Measurements from ENCODE around the gene SPTAN1.

The SPTAN1 gene

DNA sequence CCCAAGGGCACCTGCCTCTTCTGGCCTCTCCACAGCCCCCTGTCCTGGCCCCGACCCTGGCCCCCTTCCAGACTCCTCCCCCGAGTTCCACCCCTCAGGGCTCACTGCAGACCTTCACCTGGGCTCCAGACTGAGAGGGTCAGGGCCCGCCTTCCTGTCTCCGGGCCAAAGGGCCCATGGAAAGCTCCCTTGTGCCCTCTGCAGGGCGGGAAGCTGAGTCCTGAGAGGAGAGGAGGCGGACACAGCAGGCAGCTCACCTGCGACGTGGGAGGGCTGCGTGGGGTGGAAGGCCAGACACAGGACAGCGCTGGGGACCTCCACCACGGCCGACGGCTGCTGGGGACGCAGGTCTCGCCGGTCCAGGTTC, 83.6 kb downstream of the SPTAN1 start:
- Histone ChIP-seq H2BK120ac (ENCODE audit: low read depth, low read length) (peak overlapping the region; percentile 69), H3K9ac (ENCODE audit: low read length) (peak overlapping the region; percentile 70), H3K27me3 (ENCODE audit: control insufficient read depth in 1 of 2, insufficient read depth in 1 of 2, low read length in 2 of 2) (no peaks in the 10 kb centered on the region), H3K27ac (ENCODE audit: low read length, poor library complexity, severe bottlenecking) (peak overlapping the region; percentile 95), H2AFZ (ENCODE audit: low read depth, low read length) (no peak overlapping the region), H3K4ac (ENCODE audit: low read depth in 1 of 2, low read length in 2 of 2) (peak overlapping the region; percentile 66 to 75), H3K36me3 (ENCODE audit: control insufficient read depth in 1 of 2, insufficient read depth in 2 of 2, low read depth in 1 of 2, low read length in 2 of 2) (peaks cover 50 to 74% of the 10 kb centered on the region in 2 experiments), H3K4me3 (ENCODE audit: insufficient read depth in 1 of 2, low read depth in 1 of 2, low read length in 2 of 2) (no peak overlapping the region), H3K18ac (ENCODE audit: low read depth in 1 of 2, low read length in 2 of 2) (peak overlapping the region; percentile 91 to 95), H2BK15ac (ENCODE audit: low read depth, poor library complexity, severe bottlenecking) (peak overlapping the region; percentile 99), H4K91ac (ENCODE audit: low read length) (peak overlapping the region; percentile 97), H3K4me1 (ENCODE audit: control insufficient read depth, insufficient read depth, low read depth, low read length) (peaks cover 31% of the 10 kb centered on the region), H3K9me3 (ENCODE audit: control insufficient read depth, low read length) (no peaks in the 10 kb centered on the region), H3K14ac (ENCODE audit: low read length in 2 of 2) (peak overlapping the region in 1 of 2 experiments; percentile 44), H3K4me2 (ENCODE audit: low read length, poor library complexity, severe bottlenecking) (peak overlapping the region; percentile 53), H3K79me1 (replicated peaks; ENCODE audit: low read length, poor library complexity, severe bottlenecking) (peaks cover 25% of the 10 kb centered on the region), H4K8ac (ENCODE audit: low read length) (peak overlapping the region; percentile 96), H2BK12ac (ENCODE audit: low read length in 2 of 2) (peak overlapping the region; percentile 75 to 85), H2BK5ac (ENCODE audit: low read depth, low read length, poor library complexity, severe bottlenecking) (peak overlapping the region; percentile 88), H3K23ac (ENCODE audit: low read length in 2 of 2) (no peak overlapping the region), H2AK5ac (ENCODE audit: low read length, severe bottlenecking) (peak overlapping the region; percentile 94)
- DNase-seq: no peak
- 71% methylated on average over 16 of the region's 16 CpGs for WGBS

DNA sequence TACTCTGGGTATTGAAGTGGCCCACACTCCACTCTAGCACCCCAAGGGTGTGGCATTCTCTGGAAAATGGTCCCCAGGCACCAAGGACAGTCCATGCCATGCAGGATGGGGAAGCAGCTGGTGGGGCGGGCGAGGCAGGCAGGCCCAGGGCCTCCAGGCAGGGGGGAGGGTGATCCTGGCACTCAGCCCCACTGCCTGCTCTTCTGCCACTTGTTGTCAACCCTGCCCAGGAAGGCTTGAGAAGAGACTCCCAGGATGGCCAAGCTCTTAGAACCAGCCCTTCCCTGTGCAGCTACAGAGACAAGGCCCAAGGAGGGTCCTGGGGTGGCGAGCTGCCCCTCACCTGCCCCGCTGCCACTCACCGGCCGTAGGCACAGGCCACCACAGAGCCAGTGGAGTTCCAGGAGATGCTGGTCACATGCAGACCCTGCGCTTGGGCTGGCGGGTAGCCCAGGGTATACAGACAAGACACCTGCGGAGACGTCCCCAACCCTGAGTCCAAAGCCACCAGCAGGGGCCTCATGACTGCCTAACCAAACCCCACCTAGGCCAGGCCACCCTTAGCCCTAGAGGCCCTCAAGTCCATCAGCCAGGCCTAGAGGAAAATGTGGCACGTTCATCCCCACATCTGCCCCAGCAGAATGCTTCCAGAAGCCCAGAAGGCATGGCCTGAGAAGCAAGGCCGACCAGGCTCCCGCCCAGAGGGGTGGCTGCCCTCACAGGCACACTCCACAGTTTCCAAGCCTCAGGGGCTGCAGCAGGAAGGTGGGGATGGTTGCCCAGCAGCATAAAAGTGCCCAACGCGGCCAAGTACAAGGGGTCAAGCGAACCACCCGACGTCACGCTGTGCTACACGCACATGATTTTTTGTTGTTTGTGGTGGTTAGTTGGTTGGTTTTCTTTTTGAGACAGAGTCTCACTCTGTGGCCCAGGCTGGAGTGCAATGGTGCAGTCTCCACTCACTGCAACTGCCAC, 84.5 kb downstream of the SPTAN1 start:
- no peak overlapping the region for H2BK5ac ChIP-seq (ENCODE audit: low read depth, low read length, poor library complexity, severe bottlenecking)
- no peak overlapping the region for H3K4ac ChIP-seq (ENCODE audit: low read depth in 1 of 2, low read length in 2 of 2)
- peaks cover 42 to 73% of the 10 kb centered on the region in 2 experiments for H3K36me3 ChIP-seq (ENCODE audit: control insufficient read depth in 1 of 2, insufficient read depth in 2 of 2, low read depth in 1 of 2, low read length in 2 of 2)
- H3K27me3 ChIP-seq (ENCODE audit: control insufficient read depth in 1 of 2, insufficient read depth in 1 of 2, low read length in 2 of 2): no peaks in the 10 kb centered on the region
- no peak overlapping the region for H3K27ac ChIP-seq (ENCODE audit: low read length, poor library complexity, severe bottlenecking)
- H3K18ac ChIP-seq (ENCODE audit: low read depth in 1 of 2, low read length in 2 of 2): no peak overlapping the region
- no peak overlapping the region for H2BK12ac ChIP-seq (ENCODE audit: low read length in 2 of 2)
- no peak overlapping the region for H3K9ac ChIP-seq (ENCODE audit: low read length)
- no peak overlapping the region for H3K14ac ChIP-seq (ENCODE audit: low read length in 2 of 2)
- peak overlapping the region; percentile 23 for H2BK120ac ChIP-seq (ENCODE audit: low read depth, low read length)
- peak overlapping the region; percentile 94 for H2AK5ac ChIP-seq (ENCODE audit: low read length, severe bottlenecking)
- no peak overlapping the region for H3K4me3 ChIP-seq (ENCODE audit: insufficient read depth in 1 of 2, low read depth in 1 of 2, low read length in 2 of 2)
- peak overlapping the region; percentile 43 for H4K8ac ChIP-seq (ENCODE audit: low read length)
- H3K4me1 ChIP-seq (ENCODE audit: control insufficient read depth, insufficient read depth, low read depth, low read length): peaks cover 32% of the 10 kb centered on the region
- H3K9me3 ChIP-seq (ENCODE audit: control insufficient read depth, low read length): no peaks in the 10 kb centered on the region
- H3K4me2 ChIP-seq (ENCODE audit: low read length, poor library complexity, severe bottlenecking): no peak overlapping the region
- peak overlapping the region; percentile 93 for H4K91ac ChIP-seq (ENCODE audit: low read length)
- H2AFZ ChIP-seq (ENCODE audit: low read depth, low read length): no peak overlapping the region
- no peak overlapping the region for H2BK15ac ChIP-seq (ENCODE audit: low read depth, poor library complexity, severe bottlenecking)
- H3K23ac ChIP-seq (ENCODE audit: low read length in 2 of 2): no peak overlapping the region
- peaks cover 28% of the 10 kb centered on the region for H3K79me1 ChIP-seq (replicated peaks; ENCODE audit: low read length, poor library complexity, severe bottlenecking)
- WGBS: 97% methylated on average over 20 of the region's 20 CpGs
- DNase-seq: no peak

DNA sequence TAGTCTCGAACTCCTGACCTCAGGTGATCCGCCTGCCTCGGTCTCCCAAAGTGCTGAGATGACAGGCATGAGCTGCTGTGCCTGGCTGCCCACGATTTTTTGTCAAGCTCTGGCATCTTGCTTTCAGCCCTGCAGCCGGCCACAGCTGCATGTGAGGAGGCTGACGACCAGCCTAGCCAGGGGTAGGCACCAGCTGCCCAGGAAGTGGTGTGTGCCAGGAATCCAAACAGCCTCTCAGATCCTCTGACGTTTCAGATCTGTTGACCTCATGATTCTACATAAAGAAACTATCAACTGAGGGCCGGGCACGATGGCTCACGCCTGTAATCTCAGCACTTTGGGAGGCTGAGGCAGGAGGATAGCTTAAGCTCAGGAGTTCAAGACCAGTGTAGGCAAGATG, 85.3 kb downstream of the SPTAN1 start:
- Histone ChIP-seq H3K9ac (ENCODE audit: low read length) (no peak overlapping the region), H3K79me1 (replicated peaks; ENCODE audit: low read length, poor library complexity, severe bottlenecking) (peaks cover 23% of the 10 kb centered on the region), H3K9me3 (ENCODE audit: control insufficient read depth, low read length) (no peaks in the 10 kb centered on the region), H3K4ac (ENCODE audit: low read depth in 1 of 2, low read length in 2 of 2) (no peak overlapping the region), H2BK12ac (ENCODE audit: low read length in 2 of 2) (no peak overlapping the region), H3K4me1 (ENCODE audit: control insufficient read depth, insufficient read depth, low read depth, low read length) (peaks cover 32% of the 10 kb centered on the region), H3K4me3 (ENCODE audit: insufficient read depth in 1 of 2, low read depth in 1 of 2, low read length in 2 of 2) (no peak overlapping the region), H3K36me3 (ENCODE audit: control insufficient read depth in 1 of 2, insufficient read depth in 2 of 2, low read depth in 1 of 2, low read length in 2 of 2) (peaks cover 34 to 64% of the 10 kb centered on the region in 2 experiments), H3K18ac (ENCODE audit: low read depth in 1 of 2, low read length in 2 of 2) (no peak overlapping the region), H2AK5ac (ENCODE audit: low read length, severe bottlenecking) (no peak overlapping the region), H3K27me3 (ENCODE audit: control insufficient read depth in 1 of 2, insufficient read depth in 1 of 2, low read length in 2 of 2) (no peaks in the 10 kb centered on the region), H3K14ac (ENCODE audit: low read length in 2 of 2) (no peak overlapping the region), H4K8ac (ENCODE audit: low read length) (no peak overlapping the region), H2AFZ (ENCODE audit: low read depth, low read length) (no peak overlapping the region), H3K4me2 (ENCODE audit: low read length, poor library complexity, severe bottlenecking) (no peak overlapping the region), H2BK5ac (ENCODE audit: low read depth, low read length, poor library complexity, severe bottlenecking) (no peak overlapping the region), H3K23ac (ENCODE audit: low read length in 2 of 2) (no peak overlapping the region), H4K91ac (ENCODE audit: low read length) (no peak overlapping the region), H2BK120ac (ENCODE audit: low read depth, low read length) (no peak overlapping the region), H2BK15ac (ENCODE audit: low read depth, poor library complexity, severe bottlenecking) (no peak overlapping the region), H3K27ac (ENCODE audit: low read length, poor library complexity, severe bottlenecking) (no peak overlapping the region)
- 90% methylated on average over 7 of the region's 10 CpGs for whole genome bisulfite sequencing
- DNase-seq: no peak

DNA sequence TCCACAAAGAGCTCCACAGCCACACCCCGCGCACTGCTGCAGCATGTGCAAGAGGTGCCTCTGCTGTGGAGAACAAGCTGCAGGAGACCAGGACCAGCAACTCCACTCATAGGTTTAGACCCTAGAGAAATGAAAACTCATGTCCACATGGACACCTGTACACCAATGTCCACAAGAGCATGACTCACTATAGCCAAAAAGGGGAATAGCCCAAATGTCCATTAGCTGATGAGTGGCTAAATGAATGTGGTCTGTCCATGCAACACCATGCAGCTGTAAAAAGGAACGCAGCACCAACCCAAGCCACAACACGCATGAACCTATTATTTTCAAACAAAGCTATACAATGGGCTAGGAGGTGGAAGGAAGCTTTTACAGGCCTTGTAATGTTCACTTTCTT, 86.2 kb downstream of the SPTAN1 start:
- Histone ChIP-seq H3K14ac (ENCODE audit: low read length in 2 of 2) (no peak overlapping the region), H2BK5ac (ENCODE audit: low read depth, low read length, poor library complexity, severe bottlenecking) (no peak overlapping the region), H3K79me1 (replicated peaks; ENCODE audit: low read length, poor library complexity, severe bottlenecking) (peaks cover 29% of the 10 kb centered on the region), H3K4ac (ENCODE audit: low read depth in 1 of 2, low read length in 2 of 2) (no peak overlapping the region), H2AK5ac (ENCODE audit: low read length, severe bottlenecking) (no peak overlapping the region), H3K4me2 (ENCODE audit: low read length, poor library complexity, severe bottlenecking) (no peak overlapping the region), H3K9ac (ENCODE audit: low read length) (no peak overlapping the region), H2BK15ac (ENCODE audit: low read depth, poor library complexity, severe bottlenecking) (no peak overlapping the region), H4K91ac (ENCODE audit: low read length) (no peak overlapping the region), H3K36me3 (ENCODE audit: control insufficient read depth in 1 of 2, insufficient read depth in 2 of 2, low read depth in 1 of 2, low read length in 2 of 2) (peaks cover 24 to 55% of the 10 kb centered on the region in 2 experiments), H2BK120ac (ENCODE audit: low read depth, low read length) (no peak overlapping the region), H3K27ac (ENCODE audit: low read length, poor library complexity, severe bottlenecking) (no peak overlapping the region), H3K4me3 (ENCODE audit: insufficient read depth in 1 of 2, low read depth in 1 of 2, low read length in 2 of 2) (no peak overlapping the region), H3K27me3 (ENCODE audit: control insufficient read depth in 1 of 2, insufficient read depth in 1 of 2, low read length in 2 of 2) (no peaks in the 10 kb centered on the region), H3K23ac (ENCODE audit: low read length in 2 of 2) (no peak overlapping the region), H3K9me3 (ENCODE audit: control insufficient read depth, low read length) (no peaks in the 10 kb centered on the region), H4K8ac (ENCODE audit: low read length) (no peak overlapping the region), H2AFZ (ENCODE audit: low read depth, low read length) (no peak overlapping the region), H3K4me1 (ENCODE audit: control insufficient read depth, insufficient read depth, low read depth, low read length) (peaks cover 38% of the 10 kb centered on the region), H2BK12ac (ENCODE audit: low read length in 2 of 2) (no peak overlapping the region), H3K18ac (ENCODE audit: low read depth in 1 of 2, low read length in 2 of 2) (no peak overlapping the region)
- 97% methylated on average over 2 of the region's 4 CpGs for WGBS
- DNase-seq: no peak

All from mesenchymal stem cell (in vitro differentiated cells and primary cell).